GM21717 (cell line): ENCODE measurements around the gene DES.
"Not testable (repeated sequence)": the region's sequence is repeated elsewhere in the genome, so short reads cannot be mapped to it uniquely, and the experiment has no call there.

Experiments used
- ATAC-seq: cut with Tn5 transposase; IDR thresholded peaks from one replicate; pipeline ENCODE4 v1.9.1; 2021; ENCODE audit warnings: mild to moderate bottlenecking, moderate library complexity; ENCODE audit not compliant: unreplicated experiment

Gene DES

DNA sequence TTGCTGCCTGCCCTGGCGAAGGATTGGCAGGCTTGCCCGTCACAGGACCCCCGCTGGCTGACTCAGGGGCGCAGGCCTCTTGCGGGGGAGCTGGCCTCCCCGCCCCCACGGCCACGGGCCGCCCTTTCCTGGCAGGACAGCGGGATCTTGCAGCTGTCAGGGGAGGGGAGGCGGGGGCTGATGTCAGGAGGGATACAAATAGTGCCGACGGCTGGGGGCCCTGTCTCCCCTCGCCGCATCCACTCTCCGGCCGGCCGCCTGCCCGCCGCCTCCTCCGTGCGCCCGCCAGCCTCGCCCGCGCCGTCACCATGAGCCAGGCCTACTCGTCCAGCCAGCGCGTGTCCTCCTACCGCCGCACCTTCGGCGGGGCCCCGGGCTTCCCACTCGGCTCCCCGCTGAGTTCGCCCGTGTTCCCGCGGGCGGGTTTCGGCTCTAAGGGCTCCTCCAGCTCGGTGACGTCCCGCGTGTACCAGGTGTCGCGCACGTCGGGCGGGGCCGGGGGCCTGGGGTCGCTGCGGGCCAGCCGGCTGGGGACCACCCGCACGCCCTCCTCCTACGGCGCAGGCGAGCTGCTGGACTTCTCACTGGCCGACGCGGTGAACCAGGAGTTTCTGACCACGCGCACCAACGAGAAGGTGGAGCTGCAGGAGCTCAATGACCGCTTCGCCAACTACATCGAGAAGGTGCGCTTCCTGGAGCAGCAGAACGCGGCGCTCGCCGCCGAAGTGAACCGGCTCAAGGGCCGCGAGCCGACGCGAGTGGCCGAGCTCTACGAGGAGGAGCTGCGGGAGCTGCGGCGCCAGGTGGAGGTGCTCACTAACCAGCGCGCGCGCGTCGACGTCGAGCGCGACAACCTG lies at the start of gene DES:
Gene DES, plus strand, starts transcription at position 223 of the 857 bp plus-strand sequence. Its CDS starts 86 bp downstream, at position 309.
- no peak for ATAC-seq

- ATAC-seq, result no peak
These were observed 49.4 kb upstream of the DES start for GRCh38 chr2:219368690-219369191.

DNA sequence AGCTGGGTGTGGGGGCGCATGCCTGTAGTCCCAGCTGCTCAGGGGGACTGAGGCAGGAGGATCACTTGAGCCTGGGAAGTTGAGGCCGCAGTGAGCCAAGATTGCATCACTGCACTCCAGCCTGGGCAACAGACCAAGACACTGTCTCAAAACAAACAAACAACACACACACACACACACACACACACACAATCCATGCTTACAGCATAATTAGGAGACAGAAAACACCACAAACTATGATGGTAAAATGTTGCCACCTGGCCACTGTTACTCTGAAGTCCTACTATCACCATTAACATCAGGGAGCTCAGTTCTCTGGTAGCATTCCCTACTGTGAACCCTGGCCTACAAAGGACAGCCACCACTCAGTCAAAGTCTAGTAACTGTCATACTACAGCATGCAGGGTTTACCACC lies 48.7 kb upstream of the DES start:
- no peak for ATAC-seq

GRCh38 chr2:219378163-219378851 lies 39.9 kb upstream of the DES start:
- ATAC-seq, result no peak

GRCh38 chr2:219380926-219381325 lies 37.3 kb upstream of the DES start:
- ATAC-seq, result no peak

DNA sequence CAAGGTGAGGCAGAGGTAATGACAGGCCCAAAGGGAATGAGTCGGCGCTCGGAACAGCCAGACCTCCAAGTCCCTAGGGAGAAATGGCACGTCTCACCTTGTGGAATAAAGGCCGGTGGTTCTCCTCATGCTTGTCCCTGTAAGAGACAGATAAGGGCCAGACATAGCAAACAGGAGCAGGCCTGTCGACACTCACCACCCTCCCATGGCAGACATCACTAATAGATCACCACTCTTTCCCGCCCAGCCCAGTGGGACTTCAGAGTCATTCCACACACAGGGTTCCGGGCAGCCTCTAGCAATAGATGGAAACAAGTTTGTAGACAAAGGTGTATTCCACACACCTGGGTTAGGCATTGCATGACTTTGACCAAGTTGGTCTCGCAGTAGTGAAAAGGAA lies 36.7 kb upstream of the DES start:
- no peak for ATAC-seq

GRCh38 chr2:219384083-219384713 lies 34.0 kb upstream of the DES start:
- no peak for ATAC-seq

GRCh38 chr2:219384859-219385258 lies 33.3 kb upstream of the DES start:
- ATAC-seq, result no peak

DNA sequence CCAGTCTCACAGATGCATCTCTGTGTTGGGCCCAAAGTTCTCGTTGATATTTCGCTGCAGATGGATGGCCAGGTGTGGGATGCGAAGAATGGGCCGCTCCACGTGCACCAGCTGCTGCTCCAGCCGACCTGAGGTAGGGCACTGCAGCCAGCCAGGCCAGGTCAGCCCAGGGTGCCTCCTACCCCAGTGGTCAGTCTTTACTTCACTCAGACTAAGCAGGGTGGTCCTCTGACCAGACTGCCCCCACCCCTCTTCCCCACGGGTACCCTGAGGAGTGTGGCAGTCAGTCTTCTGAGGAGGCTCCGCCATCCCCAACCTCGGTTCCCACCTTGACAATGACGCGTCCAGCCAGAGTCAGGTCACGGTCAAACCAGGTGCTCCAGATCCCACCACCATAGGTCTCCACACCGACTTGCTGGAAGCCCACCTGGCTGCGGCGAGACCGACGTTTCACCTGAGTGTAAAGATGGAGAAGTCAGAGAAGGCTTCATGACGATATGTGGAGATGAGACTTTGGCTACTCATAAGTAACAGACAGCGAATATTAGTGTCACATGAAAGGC lies 32.1 kb upstream of the DES start:
- ATAC-seq, result no peak

DNA sequence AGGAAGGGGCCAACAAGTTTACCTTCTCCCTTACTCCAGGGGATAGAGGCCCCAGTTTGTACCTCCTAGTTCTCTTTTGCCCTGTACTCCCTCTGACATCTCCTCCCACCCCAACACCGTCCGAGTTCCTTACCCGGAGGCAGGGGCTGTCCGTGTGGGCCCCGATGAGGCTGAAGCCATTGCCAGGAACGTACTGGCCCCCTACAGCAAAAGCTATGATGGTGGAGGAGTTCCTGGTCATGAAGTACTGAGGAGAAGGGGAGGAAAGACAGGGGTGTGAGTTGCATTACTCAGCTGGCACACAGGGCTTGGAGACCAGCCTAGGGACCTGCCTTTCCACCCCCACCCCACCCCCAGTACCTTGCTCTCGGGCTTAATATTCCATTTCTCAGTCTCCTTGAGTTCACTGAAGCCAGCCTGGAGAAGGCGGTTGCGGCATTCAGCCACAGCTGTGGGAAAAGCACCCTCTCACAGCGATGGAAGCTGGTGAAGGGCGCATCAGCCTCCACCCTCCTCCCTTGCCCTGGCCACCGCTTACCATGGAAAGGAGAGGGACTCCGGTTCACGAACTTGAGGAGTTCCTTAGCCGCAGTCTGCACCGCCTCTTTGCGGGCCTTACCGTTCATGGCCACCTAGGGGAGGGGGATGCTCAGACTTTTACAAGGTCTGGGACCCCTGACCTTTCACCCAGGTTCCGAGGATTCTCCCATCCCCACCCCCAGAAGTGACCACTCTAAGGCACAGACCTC lies 31.5 kb upstream of the DES start:
- no peak for ATAC-seq

DNA sequence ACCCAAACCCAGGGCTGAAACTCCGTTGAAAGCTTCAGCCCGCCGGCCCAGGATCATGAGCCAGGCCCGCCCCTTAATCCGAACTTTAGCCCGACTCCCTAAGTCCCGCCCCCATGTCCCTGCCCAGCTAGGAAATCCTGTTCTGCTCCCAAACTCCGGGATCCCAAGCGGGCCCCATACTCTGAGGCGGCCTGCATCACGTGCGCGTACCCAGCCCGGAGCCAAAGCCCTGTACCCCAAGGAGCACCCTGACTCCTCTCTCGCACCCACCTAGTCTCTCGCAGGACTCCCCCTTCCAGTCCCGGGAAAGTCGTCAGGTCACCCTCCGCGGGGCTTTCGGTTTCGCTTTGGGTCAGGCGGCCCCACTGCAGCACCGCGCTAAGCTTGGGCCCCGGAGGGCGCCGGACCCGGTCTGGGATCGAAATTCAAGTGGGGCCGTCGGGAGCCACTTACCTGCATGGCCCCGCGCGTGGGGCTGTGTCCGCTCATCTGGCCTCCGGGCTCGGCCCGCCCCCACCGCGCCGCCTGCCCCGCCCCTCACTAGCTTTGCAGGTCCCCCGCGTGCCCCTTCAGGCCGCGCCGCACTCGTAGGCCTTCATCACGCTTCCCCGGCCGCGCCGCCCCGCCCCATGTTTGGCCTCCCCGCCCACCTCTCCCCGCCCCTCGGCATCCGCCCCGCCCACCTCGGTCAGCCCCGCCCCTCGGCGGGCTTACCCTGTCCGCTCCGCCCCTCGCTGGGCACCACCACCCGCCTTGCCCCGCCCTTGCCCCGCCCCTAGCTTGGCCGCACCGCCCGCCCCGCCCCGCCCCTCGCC lies 30.7 kb upstream of the DES start, which contains the start of gene DNPEP:
Gene DNPEP, minus strand, starts transcription at position 607 of the 815 bp plus-strand sequence. Its CDS starts 118 bp downstream, at position 489.
- peak; percentile 64 for ATAC-seq

GRCh38 chr2:219388121-219388906 lies 29.9 kb upstream of the DES start:
- peak; percentile 81 for ATAC-seq

- ATAC-seq, result no peak
These were observed 29.3 kb upstream of the DES start for GRCh38 chr2:219388907-219389156.

DNA sequence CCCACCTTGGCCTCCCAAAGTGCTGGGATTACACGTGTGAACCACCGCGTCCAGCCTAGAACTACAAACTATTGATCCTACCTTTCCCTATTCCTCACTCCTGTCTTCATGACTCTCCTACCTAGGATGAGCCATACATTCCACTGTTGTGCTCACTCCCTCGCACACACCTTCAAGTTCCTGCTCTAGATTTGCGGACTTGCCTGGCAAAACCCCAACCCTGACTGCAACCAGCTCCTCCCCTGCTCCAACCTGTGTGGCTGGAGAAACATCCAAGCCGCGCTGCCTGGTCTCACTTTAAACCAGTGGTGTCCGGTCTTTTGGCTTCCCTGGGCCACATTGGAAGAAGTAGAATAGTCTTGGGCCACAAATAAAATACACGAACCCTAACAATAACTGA lies 25.4 kb upstream of the DES start:
- ATAC-seq, result no peak

DNA sequence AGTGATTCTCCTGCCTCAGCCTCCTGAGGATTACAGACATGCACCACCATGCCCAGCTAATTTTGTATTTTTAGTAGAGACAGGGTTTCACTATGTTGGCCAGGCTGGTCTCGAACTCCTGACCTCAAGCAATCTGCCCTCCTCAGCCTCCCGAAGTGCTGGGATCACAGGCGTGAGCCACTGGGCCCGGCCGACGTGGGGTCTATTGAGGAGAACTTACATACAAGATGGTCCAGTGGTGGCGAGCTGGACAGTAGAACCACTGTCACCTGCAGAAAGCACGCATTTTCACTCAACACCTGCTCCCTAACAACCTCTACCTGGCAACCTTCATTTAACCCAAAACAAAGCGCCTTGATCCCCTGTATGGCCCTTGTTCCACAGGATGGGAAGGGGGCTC lies 23.1 kb upstream of the DES start:
- ATAC-seq, result not testable (repeated sequence)

DNA sequence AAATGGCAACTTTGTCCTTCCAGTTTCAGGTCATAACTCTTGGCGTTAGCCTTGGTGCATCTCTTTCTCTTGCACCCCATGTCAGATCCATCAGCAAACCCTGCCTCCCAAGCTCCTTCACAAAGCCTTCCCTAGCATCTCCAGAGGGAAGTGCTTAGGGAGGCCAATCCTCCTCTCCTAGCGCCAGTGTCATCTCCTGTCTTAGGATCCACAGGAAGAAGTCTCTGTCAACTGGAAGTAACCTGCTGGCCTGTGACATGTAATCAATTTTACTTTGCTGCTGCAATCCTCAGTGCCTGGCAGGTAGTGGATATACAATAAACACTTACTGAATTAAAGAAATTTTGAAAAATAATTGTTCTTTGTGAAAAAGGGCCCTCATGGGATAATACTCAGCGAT lies 22.6 kb upstream of the DES start:
- ATAC-seq, result no peak

- ATAC-seq, result no peak
These were observed 21.2 kb upstream of the DES start for GRCh38 chr2:219396863-219397457.

DNA sequence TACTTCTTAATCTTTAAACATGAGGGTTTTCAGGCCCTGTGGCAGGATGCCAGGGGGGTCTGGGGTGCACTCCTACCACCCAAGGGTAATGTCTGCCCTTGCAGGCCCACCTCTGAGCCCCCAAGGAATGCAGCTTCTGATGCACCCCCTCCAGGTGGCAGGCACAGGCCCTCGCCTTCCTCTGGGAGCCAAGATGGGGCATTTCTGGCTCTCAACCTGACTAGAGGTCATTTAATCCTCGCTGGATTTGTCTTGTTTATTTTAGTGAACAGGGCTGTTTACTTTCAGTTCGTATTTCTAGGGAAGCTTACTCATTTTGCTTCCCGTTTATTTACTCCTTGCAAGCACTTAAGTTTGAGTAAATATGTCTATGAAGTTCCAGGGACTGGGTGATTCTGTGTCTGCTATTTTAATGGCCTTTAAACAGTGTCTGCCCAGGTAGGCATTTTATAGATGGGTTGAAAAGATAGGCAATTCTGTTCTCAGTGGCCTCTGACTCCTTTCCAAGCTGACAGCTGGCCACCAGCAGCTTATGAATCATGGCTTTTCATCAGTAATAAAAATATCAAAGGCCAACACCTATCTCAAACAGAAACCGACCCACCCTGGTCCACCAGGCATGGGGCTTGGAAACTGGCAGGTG lies 19.3 kb upstream of the DES start:
- ATAC-seq, result no peak
